HG02610 (cell line): ENCODE measurements around the gene ARGLU1.

ENCODE experiments used
- ATAC-seq: cut with Tn5 transposase; IDR thresholded peaks from one replicate; pipeline ENCODE4 v1.9.1; 2021; ENCODE audit warnings: mild to moderate bottlenecking, moderate library complexity; ENCODE audit not compliant: unreplicated experiment

ARGLU1 gene

DNA sequence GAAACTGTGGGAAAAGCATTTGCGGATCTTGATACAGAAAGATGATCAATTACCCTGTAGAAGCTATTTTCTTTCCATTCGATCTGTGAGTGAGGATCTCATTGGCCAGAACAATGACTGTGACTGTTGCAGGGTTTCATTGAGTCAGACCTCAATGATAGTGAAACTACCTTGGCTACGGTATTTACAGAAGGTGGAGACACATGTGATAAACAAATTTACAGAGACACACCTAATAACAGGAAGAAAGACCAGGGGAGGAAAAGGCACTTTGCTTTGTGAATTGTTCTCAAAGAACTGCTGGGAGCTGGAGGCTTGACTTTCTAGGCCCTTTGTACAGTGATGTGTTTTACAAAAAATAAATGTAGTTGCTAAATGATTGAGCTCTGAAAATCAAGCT is 19.9 kb upstream of the ARGLU1 start:
- ATAC-seq = no peak

- no peak for ATAC-seq
These were observed 18.8 kb upstream of the ARGLU1 start for GRCh38 chr13:106586648-106587166.

GRCh38 chr13:106581225-106581624 is 13.3 kb upstream of the ARGLU1 start:
- ATAC-seq = no peak

- ATAC-seq = no peak
These were observed 8.0 kb upstream of the ARGLU1 start for GRCh38 chr13:106575896-106576295.

GRCh38 chr13:106573868-106574267 is 5.9 kb upstream of the ARGLU1 start:
- ATAC-seq = no peak

- no peak for ATAC-seq
These were observed 5.4 kb upstream of the ARGLU1 start for GRCh38 chr13:106573284-106573846.

- peak; percentile 58 for ATAC-seq
These were observed 2.4 kb upstream of the ARGLU1 start for GRCh38 chr13:106570299-106570852.

DNA sequence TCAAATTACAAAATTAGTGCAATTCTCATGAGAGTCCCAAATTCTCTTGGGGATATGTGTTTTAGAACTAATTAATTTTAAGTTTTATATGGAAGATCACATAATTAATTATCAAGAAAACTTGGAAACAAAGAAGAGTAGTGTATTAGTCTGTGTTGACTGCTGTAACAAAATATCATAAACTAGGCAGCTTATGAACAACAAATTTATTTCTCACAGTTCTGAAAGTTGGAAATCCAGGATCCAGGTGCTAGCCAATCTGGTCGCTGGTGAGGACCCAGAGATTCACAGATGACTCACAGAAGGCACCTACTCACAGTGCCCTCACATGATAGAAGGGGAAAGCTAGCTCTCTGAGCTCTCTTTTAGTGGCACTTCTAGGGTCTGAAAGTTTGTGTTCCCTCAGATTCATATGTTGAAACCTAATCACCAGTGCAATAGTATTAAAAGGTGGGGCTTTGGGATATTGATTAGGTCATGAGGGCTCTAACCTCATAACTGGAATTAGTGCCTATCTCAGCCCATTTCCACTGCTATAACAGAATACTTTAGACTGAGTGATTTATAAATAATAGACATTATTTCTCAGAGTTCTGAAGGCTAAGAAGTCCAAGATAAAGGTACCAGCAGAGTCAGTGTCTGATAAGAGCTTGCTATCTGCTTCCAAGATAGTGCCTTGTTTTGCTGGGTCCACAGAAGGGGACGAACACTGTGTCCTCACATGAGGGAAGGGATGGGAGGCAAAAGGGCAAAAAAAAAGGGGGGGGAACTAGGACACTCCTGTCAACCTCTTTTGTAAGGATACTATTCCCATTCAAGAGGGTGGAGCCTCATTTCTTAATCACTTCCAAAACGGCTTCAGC is 1.5 kb upstream of the ARGLU1 start:
- ATAC-seq = no peak

- peak; percentile 17 for ATAC-seq
These were observed 514 bp upstream of the ARGLU1 start for GRCh38 chr13:106568299-106569003.

DNA sequence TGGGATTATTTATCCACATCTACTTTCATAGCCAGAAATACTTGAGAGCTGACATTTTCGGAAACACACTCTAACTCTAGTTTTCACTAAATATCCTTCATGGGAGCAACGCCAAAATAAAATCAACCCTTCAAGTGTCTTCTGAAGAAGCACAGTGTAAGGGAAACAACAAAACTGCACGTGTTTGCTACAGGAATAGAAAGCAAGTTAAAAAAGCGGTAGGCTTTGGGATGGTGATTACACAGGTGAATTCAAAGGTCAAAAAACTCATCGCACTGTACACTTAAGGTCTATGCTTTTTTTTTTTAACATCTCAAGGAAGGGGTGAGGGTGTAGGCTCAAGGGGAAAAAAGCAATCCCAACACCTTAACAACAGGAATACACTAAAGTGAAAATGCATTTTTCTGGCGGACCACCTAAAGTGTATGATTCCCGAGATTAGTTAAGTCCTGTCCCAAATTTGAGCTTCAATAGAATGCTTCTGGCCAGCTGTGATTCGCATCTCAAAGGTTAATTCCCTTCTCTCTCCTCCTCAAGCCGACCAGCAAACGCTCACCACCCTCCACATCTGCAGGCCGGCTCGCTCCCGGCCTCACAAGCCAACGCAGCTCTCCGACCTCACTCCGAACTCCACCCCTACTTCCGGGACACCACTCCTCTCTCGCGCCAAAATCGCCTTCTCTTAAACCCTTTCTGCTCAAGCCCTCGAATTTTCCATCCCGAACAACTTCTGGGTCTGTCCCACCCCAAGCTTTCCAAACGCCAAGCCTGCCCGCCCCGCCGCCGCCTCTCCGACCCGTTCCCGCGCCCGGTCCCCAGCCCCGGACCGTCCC is 1.1 kb downstream of the ARGLU1 start:
- peak; percentile 34 for ATAC-seq

- no peak for ATAC-seq
These were observed 2.7 kb downstream of the ARGLU1 start for GRCh38 chr13:106565127-106565775.

DNA sequence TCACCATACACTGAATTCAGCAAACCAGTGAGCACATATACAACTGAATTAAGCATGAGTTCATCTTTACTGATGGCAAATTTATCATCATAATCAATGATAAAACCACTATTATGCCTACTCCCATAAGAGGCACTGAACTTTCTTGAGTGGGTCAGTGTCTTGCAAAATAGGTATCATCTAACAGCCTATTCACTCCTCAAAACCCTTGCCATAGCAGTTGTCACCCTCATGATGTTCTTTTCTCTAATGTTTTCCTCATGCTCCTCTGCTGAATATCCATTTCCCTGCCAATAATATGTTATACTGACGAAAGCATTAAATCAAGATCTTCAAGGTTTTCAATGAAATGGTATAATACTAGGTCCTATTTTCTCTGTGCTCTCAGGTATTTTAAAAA is 5.6 kb downstream of the ARGLU1 start:
- no peak for ATAC-seq

- peak; percentile 92 for ATAC-seq
These were observed 6.3 kb downstream of the ARGLU1 start for GRCh38 chr13:106561551-106562170.

DNA sequence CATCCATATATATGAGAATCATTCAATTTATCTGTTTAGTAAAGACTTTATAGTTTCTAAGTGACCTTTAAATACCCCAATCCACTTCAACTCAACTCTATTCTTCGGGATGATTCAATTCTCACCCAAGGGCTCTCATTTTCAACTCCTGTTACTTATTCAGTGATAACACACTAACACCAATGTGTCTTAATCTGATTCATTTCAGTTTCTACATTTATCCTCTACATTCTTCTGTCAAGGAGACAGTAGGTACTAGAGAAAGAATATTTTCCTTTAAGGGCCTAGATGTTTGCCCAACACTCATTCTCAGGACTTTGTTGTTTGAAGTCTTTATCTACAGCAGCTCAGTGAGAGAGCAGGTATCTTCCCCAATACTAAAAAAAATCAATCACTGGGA is 7.1 kb downstream of the ARGLU1 start:
- peak; percentile 67 for ATAC-seq

DNA sequence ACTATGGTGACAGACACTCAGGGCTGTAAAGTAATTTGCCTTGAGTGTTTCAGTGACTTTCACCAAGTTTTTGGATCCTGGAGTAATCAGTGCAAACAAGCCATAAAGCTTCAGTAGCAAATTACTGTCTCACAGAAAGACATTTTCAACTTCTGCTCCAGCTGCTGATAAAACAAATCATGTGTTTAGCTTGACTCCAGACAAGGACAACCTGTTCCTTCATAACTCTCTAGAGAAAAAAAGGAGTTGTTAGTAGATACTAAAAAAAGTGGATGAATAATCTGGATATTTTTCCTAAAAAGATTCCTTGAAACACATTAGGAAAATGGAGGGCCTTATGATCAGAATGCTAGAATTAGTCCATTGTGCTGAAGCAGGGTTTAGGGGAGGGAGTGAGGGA is 9.4 kb downstream of the ARGLU1 start:
- no peak for ATAC-seq

DNA sequence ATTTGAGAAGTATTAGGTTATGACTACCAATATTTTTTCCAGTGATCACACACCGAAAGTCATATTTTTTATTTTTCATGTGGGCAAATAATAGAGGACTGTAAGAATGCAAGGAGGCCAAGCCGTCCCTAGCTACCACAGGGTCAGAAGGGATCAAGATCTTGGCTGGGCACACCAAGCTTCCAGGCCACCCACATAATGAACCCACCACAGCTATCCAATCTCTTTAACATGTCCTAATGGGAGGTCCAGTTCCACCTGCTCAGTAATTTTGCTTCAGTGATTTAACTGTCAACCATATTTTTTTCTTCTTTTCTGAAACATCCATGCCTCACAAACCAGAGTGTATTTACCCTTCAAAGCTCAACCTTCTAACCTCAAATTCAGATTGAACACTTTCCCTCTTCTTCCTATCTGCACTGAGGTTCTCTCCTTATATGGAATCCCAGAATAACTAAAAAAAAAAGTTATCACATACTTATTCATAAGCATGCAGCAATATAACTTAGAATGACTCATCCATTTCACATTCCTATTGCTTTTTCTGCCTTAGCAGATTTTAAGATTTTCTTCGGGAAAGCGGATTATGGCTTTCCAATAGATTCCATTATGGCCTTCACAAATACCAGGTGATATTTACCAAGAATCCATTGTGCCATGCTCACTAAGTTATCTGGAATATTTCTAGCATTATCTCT is 12.2 kb downstream of the ARGLU1 start:
- no peak for ATAC-seq

DNA sequence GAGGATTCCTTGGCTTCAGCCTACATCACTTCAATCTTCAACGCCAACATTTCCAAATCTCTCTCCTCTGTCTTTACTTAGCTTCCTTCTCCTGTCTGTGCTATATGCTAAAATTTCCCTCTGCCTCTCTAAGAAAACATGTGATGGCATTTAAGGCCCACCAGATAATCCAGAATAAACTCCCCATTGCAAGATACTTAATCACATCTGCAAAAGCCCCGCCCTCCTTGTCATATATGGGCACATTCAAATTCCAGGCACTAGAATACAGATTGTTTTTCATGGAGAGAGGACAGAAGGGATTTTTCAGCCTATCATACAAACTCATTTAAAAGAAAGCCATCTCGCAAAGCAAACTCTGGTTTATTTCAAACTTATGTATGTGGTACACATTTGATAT is 16.2 kb downstream of the ARGLU1 start:
- no peak for ATAC-seq

DNA sequence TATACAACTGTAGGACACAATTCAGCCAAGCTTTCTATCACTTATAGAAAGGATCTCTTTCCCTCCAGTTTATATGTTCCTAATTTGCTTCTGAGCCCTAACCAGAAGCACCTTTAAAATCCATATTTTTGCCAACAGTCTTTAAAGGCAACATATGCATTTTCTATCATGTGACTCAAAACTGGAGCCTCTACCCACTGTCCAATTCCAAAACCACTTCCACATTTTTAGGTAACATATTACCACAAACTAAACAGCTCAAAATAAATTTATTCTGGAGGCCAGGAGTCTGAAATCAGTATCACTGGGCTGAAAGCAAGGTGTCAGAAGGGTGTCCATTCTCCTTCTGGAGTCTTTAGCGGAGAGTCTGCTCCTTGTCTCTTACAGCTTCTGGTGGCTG is 16.6 kb downstream of the ARGLU1 start:
- ATAC-seq = no peak

DNA sequence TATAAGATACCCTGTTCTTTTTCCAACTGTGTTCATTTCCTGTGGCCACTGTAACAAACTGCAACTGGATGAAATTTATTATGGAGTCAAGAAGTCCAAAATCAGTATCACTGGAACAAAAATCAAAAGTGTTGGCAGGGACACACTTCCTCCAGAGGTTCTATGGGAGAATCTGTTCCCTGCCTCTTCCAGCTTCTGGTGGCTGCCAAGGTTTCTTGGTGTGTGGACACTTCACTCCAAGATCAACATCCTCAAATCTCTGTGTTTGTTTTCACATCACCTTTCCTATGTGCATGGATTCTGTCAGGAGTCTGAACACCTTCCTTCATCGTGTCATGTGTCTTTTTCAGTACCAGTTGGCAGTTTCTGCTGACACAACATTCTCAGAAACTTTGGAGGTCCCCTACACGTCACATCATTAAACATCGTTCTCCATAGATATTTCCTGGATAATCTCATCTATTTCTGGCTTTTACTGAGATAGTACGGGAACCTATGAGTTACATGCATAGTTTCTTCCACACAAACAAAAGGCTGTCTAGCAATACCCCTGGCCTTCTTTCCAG is 17.3 kb downstream of the ARGLU1 start:
- ATAC-seq = no peak
